OCI-LY1 (cell line): ENCODE data around the gene OS9.

Experiments used
- H2AFZ ChIP-seq: fragments of 200-600 bp; sonication (generic), shearing (Covaris generic); 2 replicates; pipeline ENCODE4 v1.6.0; 2014; ENCODE audit warnings: antibody characterized with exemption, mild to moderate bottlenecking, low read length
- H3F3A ChIP-seq: fragments of 200-600 bp; sonication (generic), shearing (Covaris generic); 2 replicates; pipeline ENCODE4 v1.6.0; 2014; ENCODE audit warnings: mild to moderate bottlenecking, antibody characterized with exemption, low read length, moderate library complexity; ENCODE audit not compliant: insufficient read depth
- H3K27ac ChIP-seq: fragments of 200-600 bp; sonication (generic); 2 replicates; pipeline ENCODE4 v1.5.1; 2014; ENCODE audit warnings: low read length, mixed run types, mild to moderate bottlenecking, low read depth; ENCODE audit not compliant: poor library complexity, severe bottlenecking
- H3K27me3 ChIP-seq: fragments of 200-600 bp; sonication (generic); 2 replicates; pipeline ENCODE4 v1.6.0; 2014; ENCODE audit warnings: antibody characterized with exemption, mild to moderate bottlenecking, low read length, moderate library complexity; ENCODE audit not compliant: insufficient read depth
- H3K36me3 ChIP-seq: fragments of 200-600 bp; sonication (generic); 2 replicates; pipeline ENCODE4 v1.6.1; 2014; ENCODE audit warnings: mild to moderate bottlenecking, antibody characterized with exemption, low read length, moderate library complexity, mixed read lengths; ENCODE audit not compliant: insufficient read depth
- H3K4me1 ChIP-seq: fragments of 200-600 bp; sonication (generic); 2 replicates; pipeline ENCODE4 v1.5.1; 2014; ENCODE audit warnings: mild to moderate bottlenecking, low read length, moderate library complexity; ENCODE audit not compliant: insufficient read depth, severe bottlenecking
- H3K4me2 ChIP-seq: fragments of 200-600 bp; sonication (generic), shearing (Covaris generic); 2 replicates; pipeline ENCODE4 v1.6.1; 2014; ENCODE audit warnings: low read length
- H3K4me3 ChIP-seq: fragments of 200-600 bp; sonication (generic); 2 replicates; pipeline ENCODE4 v1.5.1; 2014; ENCODE audit warnings: low read length, low read depth, mild to moderate bottlenecking, mixed read lengths; ENCODE audit not compliant: poor library complexity, severe bottlenecking
- H3K79me2 ChIP-seq: fragments of 200-600 bp; shearing (Covaris generic); 2 replicates; pipeline ENCODE4 v1.6.1; 2016; ENCODE audit warnings: mixed run types, low read length, mixed read lengths; ENCODE audit not compliant: insufficient read depth
- H3K9ac ChIP-seq: fragments of 200-600 bp; sonication (generic), shearing (Covaris generic); 2 replicates; pipeline ENCODE4 v1.6.1; 2014; ENCODE audit warnings: mild to moderate bottlenecking, low read length, mixed read lengths
- H3K9me2 ChIP-seq: fragments of 200-600 bp; sonication (generic), shearing (Covaris generic); 2 replicates; pipeline ENCODE4 v1.6.1; 2014; ENCODE audit warnings: low read depth, mild to moderate bottlenecking, low read length, mixed read lengths
- H3K9me3 ChIP-seq: fragments of 200-600 bp; shearing (Covaris generic); 2 replicates; pipeline ENCODE4 v1.6.1; 2014; ENCODE audit warnings: low read length, mixed read lengths
- H4K20me1 ChIP-seq: fragments of 200-600 bp; sonication (generic), shearing (Covaris generic); 2 replicates; pipeline ENCODE4 v1.6.0; 2016; ENCODE audit warnings: mild to moderate bottlenecking, low read length; ENCODE audit not compliant: insufficient read depth
- EZH2 ChIP-seq: fragments of 200-600 bp; sonication (generic), shearing (Covaris generic); IDR thresholded peaks from 2 replicates; pipeline ENCODE4 v1.8.0; 2017; ENCODE audit warnings: borderline replicate concordance, mixed run types, mild to moderate bottlenecking, antibody characterized with exemption, low read length, moderate library complexity, mixed read lengths
- TF ChIP-seq, protein P1 (sequence below): fragments of 200-600 bp; sonication (generic), shearing (Covaris generic); IDR thresholded peaks from 2 replicates; pipeline ENCODE4 v1.5.1; 2017; ENCODE audit warnings: mild to moderate bottlenecking, antibody characterized with exemption, low read length, moderate library complexity, mixed read lengths

The OS9 gene

GRCh38 chr12:57749061-57749460 is 55.1 kb downstream of the OS9 start:
- no peak overlapping the region for H3K4me3 ChIP-seq
- peaks cover 47% of the 10 kb centered on the region for H3K4me1 ChIP-seq

DNA sequence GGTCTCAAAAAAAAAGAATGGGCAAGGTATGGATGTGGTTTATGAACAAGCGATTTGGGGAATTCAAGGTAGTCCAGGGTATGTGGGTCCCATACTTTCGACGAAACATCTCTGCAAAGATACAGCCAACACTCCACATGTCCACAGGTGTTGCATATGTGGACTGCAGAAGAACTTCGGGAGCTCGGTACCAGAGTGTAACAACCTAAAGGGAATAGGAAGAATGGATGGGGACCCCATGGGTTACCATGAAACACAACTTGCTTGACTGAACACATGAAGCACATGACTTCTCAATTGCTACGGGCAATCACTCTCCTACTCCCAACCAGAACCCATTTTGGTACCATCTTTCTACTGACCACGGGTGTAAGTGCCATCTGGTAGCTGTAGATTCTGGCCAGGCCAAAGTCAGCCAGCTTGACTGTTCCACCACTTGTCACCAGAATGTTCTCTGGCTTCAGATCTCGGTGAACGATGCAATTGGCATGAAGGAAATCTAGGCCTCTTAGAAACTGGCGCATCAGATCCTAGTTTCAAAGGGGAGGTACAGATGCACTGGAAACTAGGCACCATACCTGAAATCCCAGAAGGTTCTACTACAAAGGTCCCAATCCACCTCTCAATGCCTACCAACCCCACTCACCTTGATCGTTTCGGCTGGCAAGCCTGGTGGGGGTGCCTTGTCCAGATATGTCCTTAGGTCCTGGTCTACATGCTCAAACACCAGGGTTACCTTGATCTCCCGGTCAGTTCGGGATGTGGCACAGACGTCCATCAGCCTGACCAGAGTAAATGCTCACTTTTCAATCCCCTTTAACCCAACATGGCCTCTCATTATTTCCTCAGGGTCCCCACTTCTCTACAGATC is 56.9 kb downstream of the OS9 start:
- Histone ChIP-seq H3K27me3 (no peaks in the 10 kb centered on the region), H3F3A (no peaks in the 10 kb centered on the region; the same call in 1 of the 2 replicates), H3K4me3 (peak overlapping the region; percentile 96), H3K4me1 (peaks cover 41% of the 10 kb centered on the region), H3K36me3 (peaks cover 50% of the 10 kb centered on the region), H3K9ac (peak overlapping the region; percentile 99), H3K27ac (peak overlapping the region; percentile 59), H3K4me2 (peak overlapping the region; percentile 98), H3K79me2 (peaks cover 21% of the 10 kb centered on the region), H3K9me3 (no peaks in the 10 kb centered on the region), H3K9me2 (no peaks in the 10 kb centered on the region), H4K20me1 (no peaks in the 10 kb centered on the region), H2AFZ (no peak overlapping the region)
- TF ChIP-seq, protein P1, sequence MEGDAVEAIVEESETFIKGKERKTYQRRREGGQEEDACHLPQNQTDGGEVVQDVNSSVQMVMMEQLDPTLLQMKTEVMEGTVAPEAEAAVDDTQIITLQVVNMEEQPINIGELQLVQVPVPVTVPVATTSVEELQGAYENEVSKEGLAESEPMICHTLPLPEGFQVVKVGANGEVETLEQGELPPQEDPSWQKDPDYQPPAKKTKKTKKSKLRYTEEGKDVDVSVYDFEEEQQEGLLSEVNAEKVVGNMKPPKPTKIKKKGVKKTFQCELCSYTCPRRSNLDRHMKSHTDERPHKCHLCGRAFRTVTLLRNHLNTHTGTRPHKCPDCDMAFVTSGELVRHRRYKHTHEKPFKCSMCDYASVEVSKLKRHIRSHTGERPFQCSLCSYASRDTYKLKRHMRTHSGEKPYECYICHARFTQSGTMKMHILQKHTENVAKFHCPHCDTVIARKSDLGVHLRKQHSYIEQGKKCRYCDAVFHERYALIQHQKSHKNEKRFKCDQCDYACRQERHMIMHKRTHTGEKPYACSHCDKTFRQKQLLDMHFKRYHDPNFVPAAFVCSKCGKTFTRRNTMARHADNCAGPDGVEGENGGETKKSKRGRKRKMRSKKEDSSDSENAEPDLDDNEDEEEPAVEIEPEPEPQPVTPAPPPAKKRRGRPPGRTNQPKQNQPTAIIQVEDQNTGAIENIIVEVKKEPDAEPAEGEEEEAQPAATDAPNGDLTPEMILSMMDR = no peak
- TF ChIP-seq EZH2 = no peak

More at GRCh38 chr12:57749061-57749460, 55.1 kb downstream of the OS9 start:
- Histone ChIP-seq H3F3A (no peaks in the 10 kb centered on the region; the same call in 1 of the 2 replicates), H3K36me3 (peaks cover 50% of the 10 kb centered on the region), H3K4me2 (no peak overlapping the region), H3K79me2 (peaks cover 21% of the 10 kb centered on the region), H3K9me3 (no peaks in the 10 kb centered on the region), H3K27ac (no peak overlapping the region), H4K20me1 (no peaks in the 10 kb centered on the region), H2AFZ (no peak overlapping the region), H3K9ac (no peak overlapping the region), H3K27me3 (no peaks in the 10 kb centered on the region), H3K9me2 (no peaks in the 10 kb centered on the region)
- TF ChIP-seq, protein P1 = no peak
- TF ChIP-seq EZH2 = no peak

GRCh38 chr12:57751432-57751787 is 57.5 kb downstream of the OS9 start:
- H3K27ac ChIP-seq = peak overlapping the region; percentile 59
- H4K20me1 ChIP-seq = no peaks in the 10 kb centered on the region
- H3K4me3 ChIP-seq = peak overlapping the region; percentile 96
- no peaks in the 10 kb centered on the region for H3K9me2 ChIP-seq
- peaks cover 46% of the 10 kb centered on the region for H3K36me3 ChIP-seq
- TF ChIP-seq, protein P1 = no peak
- no peak for TF ChIP-seq EZH2
- H3K79me2 ChIP-seq = peaks cover 21% of the 10 kb centered on the region
- H3K9ac ChIP-seq = peak overlapping the region; percentile 99
- H3K4me1 ChIP-seq = peaks cover 41% of the 10 kb centered on the region
- H3F3A ChIP-seq = no peaks in the 10 kb centered on the region; the same call in 1 of the 2 replicates
- no peaks in the 10 kb centered on the region for H3K9me3 ChIP-seq
- H2AFZ ChIP-seq = no peak overlapping the region
- H3K27me3 ChIP-seq = no peaks in the 10 kb centered on the region
- H3K4me2 ChIP-seq = peak overlapping the region; percentile 98
